ENCODE measurements around the gene HES3. TPM values are rescaled to one million over a fixed set of nuclear protein-coding genes. Genes with fewer than 3 reads are reported as not detected.

HES3 gene
- total RNA-seq, 1 donor from 2014 or later = not detected

- peak; percentile 88 for DNase-seq (ENCODE audit: low read depth)
These were observed 1.3 kb downstream of the HES3 start for GRCh38 chr1:6245086-6245868.

GRCh38 chr1:6245869-6246496 is 2.0 kb downstream of the HES3 start:
- peak; percentile 75 for DNase-seq (ENCODE audit: low read depth)

GRCh38 chr1:6246497-6247467 is 2.8 kb downstream of the HES3 start:
- DNase-seq (ENCODE audit: low read depth) = peak; percentile 89

- DNase-seq (ENCODE audit: low read depth) = no peak
These were observed 3.7 kb downstream of the HES3 start for GRCh38 chr1:6247651-6248050.

GRCh38 chr1:6248161-6248776 is 4.3 kb downstream of the HES3 start:
- DNase-seq (ENCODE audit: low read depth) = no peak

GRCh38 chr1:6248932-6249738 is 5.2 kb downstream of the HES3 start:
- no peak for DNase-seq (ENCODE audit: low read depth)

DNA sequence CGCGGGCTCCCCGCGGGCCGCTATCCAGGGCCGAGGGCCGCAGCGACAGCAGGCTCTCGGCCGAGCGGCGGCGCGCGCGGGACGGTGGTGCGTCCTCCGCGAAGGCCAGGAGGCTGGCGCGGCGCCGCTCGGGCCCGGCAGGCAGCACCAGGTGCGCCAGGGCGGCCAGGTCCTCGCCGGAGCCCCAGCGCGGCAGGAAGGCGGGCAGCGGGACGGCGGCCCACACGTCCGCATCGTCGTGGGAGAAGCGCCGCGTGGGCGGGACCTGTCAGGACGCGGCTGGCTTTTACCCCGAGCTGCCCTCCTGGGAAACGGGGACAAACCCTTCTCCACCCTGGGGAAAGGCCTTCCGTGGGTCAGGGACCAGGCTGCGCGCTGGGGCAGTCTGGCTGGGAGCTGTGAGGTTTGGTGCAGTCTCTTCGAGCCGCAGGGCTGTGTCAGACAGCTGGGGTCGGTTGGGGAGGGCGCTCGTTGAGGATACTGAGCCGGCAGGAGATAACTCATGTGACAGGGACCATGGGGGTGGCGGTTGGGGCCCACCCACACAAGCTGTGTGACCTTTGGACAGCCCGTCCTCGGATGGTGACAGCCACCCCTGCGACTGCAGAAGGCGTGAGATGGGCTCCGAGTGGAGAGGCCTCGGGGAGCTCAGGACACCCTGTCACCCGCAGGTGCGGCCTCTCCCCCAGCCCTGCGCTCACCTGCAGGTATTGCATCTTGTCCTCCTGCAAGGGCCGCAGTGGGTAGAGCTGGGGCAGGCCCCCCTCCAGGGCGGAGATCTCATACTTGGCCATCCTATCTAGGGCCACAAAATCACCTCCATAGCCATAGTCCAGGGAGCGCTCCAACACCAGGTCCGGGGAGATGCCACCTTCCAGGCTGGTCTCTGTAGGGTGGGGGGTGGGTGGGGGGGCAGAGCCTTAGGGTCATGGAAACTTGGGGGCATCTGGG is 6.0 kb downstream of the HES3 start:
- no peak for DNase-seq (ENCODE audit: low read depth)

DNA sequence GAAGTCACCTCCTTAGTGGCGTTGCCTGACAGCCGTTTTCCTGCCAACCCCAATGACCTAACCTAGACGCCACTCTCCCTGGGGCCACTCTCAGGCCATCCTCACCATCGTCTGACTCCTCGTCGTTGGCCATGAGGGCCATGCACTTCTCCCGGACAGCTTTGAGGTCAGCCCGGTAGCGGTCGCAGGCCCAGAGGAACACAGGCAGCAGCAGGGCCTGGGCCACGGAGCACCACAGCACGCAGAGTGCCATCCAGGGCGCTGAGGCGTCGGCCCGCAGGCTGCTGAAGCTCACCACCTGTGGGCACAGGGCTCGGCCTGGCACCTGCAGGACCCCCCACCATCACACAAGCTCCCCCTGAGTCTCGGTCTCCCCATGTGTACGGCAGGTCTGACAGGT is 7.3 kb downstream of the HES3 start:
- no peak for DNase-seq (ENCODE audit: low read depth)

GRCh38 chr1:6251681-6252373 is 7.8 kb downstream of the HES3 start:
- no peak for DNase-seq (ENCODE audit: low read depth)

- no peak for DNase-seq (ENCODE audit: low read depth)
These were observed 8.4 kb downstream of the HES3 start for GRCh38 chr1:6252374-6252710.

DNA sequence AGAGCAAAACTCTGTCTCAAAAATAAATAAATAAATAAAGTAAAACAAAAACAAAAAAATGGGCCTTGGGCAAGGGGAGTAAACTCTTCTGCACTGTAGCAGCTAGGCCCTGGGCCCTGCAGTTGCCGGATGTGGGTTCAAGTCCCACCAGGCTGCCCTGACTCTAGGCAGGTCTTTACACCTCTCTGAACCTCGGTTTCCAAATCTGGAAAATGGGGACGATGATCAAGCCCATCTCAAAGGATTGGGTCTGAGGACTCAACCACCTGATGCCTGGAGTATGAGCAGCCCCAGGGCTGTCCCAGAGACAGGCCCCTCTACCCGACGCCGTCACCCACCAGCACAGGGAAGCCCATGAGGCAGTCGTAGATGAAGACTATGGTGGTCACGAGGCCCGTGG is 9.4 kb downstream of the HES3 start:
- no peak for DNase-seq (ENCODE audit: low read depth)

- DNase-seq (ENCODE audit: low read depth) = no peak
These were observed 10.7 kb downstream of the HES3 start for GRCh38 chr1:6254691-6255090.

DNA sequence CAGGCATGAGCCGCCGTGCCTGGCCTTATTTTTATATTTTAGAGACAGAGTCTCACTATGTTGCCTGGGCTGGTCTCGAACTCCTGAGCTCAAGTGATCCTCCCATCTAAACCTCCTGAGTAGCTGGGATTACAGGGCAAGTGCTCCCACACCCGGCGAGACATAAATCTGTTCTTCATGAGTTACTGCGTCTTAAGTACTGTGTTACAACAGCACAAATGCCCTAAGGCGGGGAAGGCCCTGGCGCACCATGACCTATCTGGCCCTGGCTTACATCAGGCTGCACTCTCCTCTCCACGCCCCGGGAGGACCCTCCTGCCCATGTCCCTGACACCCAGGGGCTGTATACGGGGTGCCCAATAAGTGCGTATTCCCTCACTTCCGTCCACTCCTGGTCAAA is 12.7 kb downstream of the HES3 start:
- DNase-seq (ENCODE audit: low read depth) = no peak

GRCh38 chr1:6257541-6258069 is 13.6 kb downstream of the HES3 start:
- DNase-seq (ENCODE audit: low read depth) = peak; percentile 74

- no peak for DNase-seq (ENCODE audit: low read depth)
These were observed 14.7 kb downstream of the HES3 start for GRCh38 chr1:6258675-6259074.

GRCh38 chr1:6259491-6260362 is 15.7 kb downstream of the HES3 start:
- peak; percentile 91 for DNase-seq (ENCODE audit: low read depth)

DNA sequence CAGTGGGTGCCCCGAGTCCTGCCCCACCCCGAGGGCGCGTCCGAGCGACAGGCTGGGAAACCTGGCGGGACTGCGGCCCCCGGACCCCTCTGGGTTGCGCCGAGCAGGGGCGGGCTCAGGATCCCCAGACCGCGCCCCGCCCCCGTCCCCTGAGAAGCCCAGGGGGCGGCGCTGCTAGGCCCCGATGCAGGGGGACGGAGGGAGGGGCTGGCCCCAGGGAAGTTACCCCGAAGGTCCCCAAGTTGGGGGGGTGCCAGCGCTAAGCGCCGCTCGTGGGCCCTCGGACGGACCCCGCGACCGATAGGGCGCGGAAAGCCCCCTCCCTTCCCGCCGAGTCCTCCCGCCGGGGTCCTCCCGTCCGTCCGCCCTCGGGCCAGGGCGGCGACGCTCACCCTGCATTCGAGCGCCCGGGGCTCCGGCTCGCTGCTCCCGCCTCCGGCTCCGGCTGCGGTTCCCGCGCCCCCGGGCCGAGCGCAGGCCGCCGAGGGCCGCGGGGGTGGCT is 16.5 kb downstream of the HES3 start:
- DNase-seq (ENCODE audit: low read depth) = peak; percentile 71

All from myocyte (in vitro differentiated cells).